HUES64 (cell line): ENCODE data around the gene XRCC5.
A peak's percentile ranks its signal among the peaks of the same experiment; 100 is the strongest.
"Not testable (repeated sequence)": the region's sequence is repeated elsewhere in the genome, so short reads cannot be mapped to it uniquely, and the experiment has no call there.

ENCODE experiments used
- H3K27ac ChIP-seq: 2 replicates; pipeline ENCODE4 v1.7.0; 2013; ENCODE audit warnings: low read depth, low read length, inconsistent platforms
- H3K27me3 ChIP-seq: 2 replicates; pipeline ENCODE4 v1.6.1; 2013; ENCODE audit warnings: mild to moderate bottlenecking, low read length; ENCODE audit not compliant: insufficient read depth
- H3K36me3 ChIP-seq: 2 replicates; pipeline ENCODE4 v1.6.1; 2013; ENCODE audit warnings: mild to moderate bottlenecking, low read length; ENCODE audit not compliant: insufficient read depth
- H3K4me1 ChIP-seq: 2 replicates; pipeline ENCODE4 v1.6.1; 2013; ENCODE audit warnings: mild to moderate bottlenecking, low read length, moderate library complexity; ENCODE audit not compliant: insufficient read depth
- H3K4me3 ChIP-seq: 2 replicates; pipeline ENCODE4 v1.5.1; 2013; ENCODE audit warnings: mild to moderate bottlenecking, low read length, moderate library complexity
- H3K9ac ChIP-seq: 2 replicates; pipeline ENCODE4 v1.6.1; 2013; ENCODE audit warnings: mild to moderate bottlenecking, low read depth, low read length
- H3K9me3 ChIP-seq: 2 replicates; pipeline ENCODE4 v1.6.1; 2013; ENCODE audit warnings: low read depth, low read length; ENCODE audit not compliant: insufficient read depth
- WGBS: fragments of 150-250, 120-280 bp; methylation state at CpG from one replicate; pipeline ENCODE4 v1.1.7; 2013; ENCODE audit warnings: missing lambda C conversion rate; 5-methylcytosine and 5-hydroxymethylcytosine counted together

The XRCC5 gene

GRCh38 chr2:216075510-216076485, 33.4 kb upstream of the XRCC5 start:
- peaks cover 6% of the 10 kb centered on the region for H3K4me1 ChIP-seq

GRCh38 chr2:216078776-216079175, 30.4 kb upstream of the XRCC5 start:
- no peak overlapping the region for H3K9ac ChIP-seq
- H3K4me3 ChIP-seq = no peak overlapping the region
- no peak overlapping the region for H3K27ac ChIP-seq
- no peaks in the 10 kb centered on the region for H3K27me3 ChIP-seq
- H3K4me1 ChIP-seq = peaks cover 26% of the 10 kb centered on the region
- H3K9me3 ChIP-seq = no peaks in the 10 kb centered on the region
- peaks cover 8% of the 10 kb centered on the region for H3K36me3 ChIP-seq
- 88% methylated on average over 1 of the region's 1 CpG for WGBS

More at GRCh38 chr2:216075510-216076485, 33.4 kb upstream of the XRCC5 start:
- Histone ChIP-seq H3K9me3 (no peaks in the 10 kb centered on the region), H3K27me3 (no peaks in the 10 kb centered on the region), H3K27ac (no peak overlapping the region), H3K36me3 (peaks cover 23% of the 10 kb centered on the region), H3K4me3 (no peak overlapping the region), H3K9ac (no peak overlapping the region)
- 96% methylated on average over 5 of the region's 6 CpGs for WGBS

GRCh38 chr2:216080048-216080447, 29.1 kb upstream of the XRCC5 start:
- H3K9me3 ChIP-seq, H3K36me3 ChIP-seq, H3K27me3 ChIP-seq, H3K4me3 ChIP-seq, H3K9ac ChIP-seq, H3K27ac ChIP-seq: not testable (repeated sequence)
- 96% methylated on average over 9 of the region's 10 CpGs for WGBS
- H3K4me1 ChIP-seq = peaks cover 36% of the 10 kb centered on the region

GRCh38 chr2:216081012-216081411, 28.1 kb upstream of the XRCC5 start:
- H3K4me3 ChIP-seq = peak overlapping the region; percentile 87
- no peaks in the 10 kb centered on the region for H3K9me3 ChIP-seq
- H3K27me3 ChIP-seq = no peaks in the 10 kb centered on the region
- peaks cover 36% of the 10 kb centered on the region for H3K4me1 ChIP-seq
- H3K27ac ChIP-seq = peak overlapping the region; percentile 69
- H3K9ac ChIP-seq = peak overlapping the region; percentile 84
- H3K36me3 ChIP-seq = no peaks in the 10 kb centered on the region; the same call in 1 of the 2 replicates
- no CpG with 5 or more reads among the region's 1 CpG for WGBS

GRCh38 chr2:216081487-216082116, 27.5 kb upstream of the XRCC5 start, which contains the start of the genes PECR and TMEM169:
Gene PECR (minus strand): TSS chr2:216081809. CDS start chr2:216081741, 68 bp downstream.
Gene TMEM169 (plus strand): TSS chr2:216081919. CDS start chr2:216095964, 14,045 bp downstream.
- H3K4me1 ChIP-seq = peaks cover 36% of the 10 kb centered on the region
- no peaks in the 10 kb centered on the region for H3K9me3 ChIP-seq
- no peaks in the 10 kb centered on the region for H3K27me3 ChIP-seq
- peak within 1 kb of the TSS; percentile 69 for H3K27ac ChIP-seq
- peak within 1 kb of the TSS; percentile 87 for H3K4me3 ChIP-seq
- H3K9ac ChIP-seq = peak within 1 kb of the TSS; percentile 84
- WGBS = under 1% methylated on average over 44 of the region's 44 CpGs
- no peaks in the 10 kb centered on the region for H3K36me3 ChIP-seq

GRCh38 chr2:216082117-216082711, 26.9 kb upstream of the XRCC5 start:
- H3K36me3 ChIP-seq = no peaks in the 10 kb centered on the region

GRCh38 chr2:216082805-216083204, 26.3 kb upstream of the XRCC5 start:
- Histone ChIP-seq H3K27ac (no peak overlapping the region), H3K9ac (no peak overlapping the region; the same call in 1 of the 2 replicates), H3K4me3 (peak overlapping the region; percentile 87), H3K36me3 (no peaks in the 10 kb centered on the region), H3K4me1 (peaks cover 36% of the 10 kb centered on the region), H3K9me3 (no peaks in the 10 kb centered on the region), H3K27me3 (no peaks in the 10 kb centered on the region)
- 77% methylated on average over 3 of the region's 3 CpGs for WGBS

More at GRCh38 chr2:216082117-216082711, 26.9 kb upstream of the XRCC5 start:
- Histone ChIP-seq H3K9me3 (no peaks in the 10 kb centered on the region), H3K27me3 (no peaks in the 10 kb centered on the region), H3K4me1 (peaks cover 36% of the 10 kb centered on the region), H3K9ac (peak overlapping the region; percentile 75), H3K27ac (no peak overlapping the region), H3K4me3 (peak overlapping the region; percentile 87)
- 8% methylated on average over 20 of the region's 22 CpGs for WGBS

GRCh38 chr2:216083464-216084281, 25.5 kb upstream of the XRCC5 start:
- H3K9me3 ChIP-seq = no peaks in the 10 kb centered on the region
- peak overlapping the region; percentile 82 for H3K27ac ChIP-seq
- WGBS = 55% methylated on average over 11 of the region's 11 CpGs
- peaks cover 36% of the 10 kb centered on the region for H3K4me1 ChIP-seq
- no peaks in the 10 kb centered on the region for H3K36me3 ChIP-seq
- H3K27me3 ChIP-seq = no peaks in the 10 kb centered on the region
- H3K4me3 ChIP-seq = peak overlapping the region; percentile 31; the same call in 1 of the 2 replicates
- H3K9ac ChIP-seq = peak overlapping the region; percentile 69

- no peak overlapping the region for H3K4me3 ChIP-seq
- peak overlapping the region; percentile 60; the same call in 1 of the 2 replicates for H3K27ac ChIP-seq
- H3K9me3 ChIP-seq = no peaks in the 10 kb centered on the region
- peak overlapping the region; percentile 29; the same call in 1 of the 2 replicates for H3K9ac ChIP-seq
- H3K4me1 ChIP-seq = peaks cover 36% of the 10 kb centered on the region
- no peaks in the 10 kb centered on the region for H3K27me3 ChIP-seq
- 82% methylated on average over 3 of the region's 3 CpGs for WGBS
- no peaks in the 10 kb centered on the region for H3K36me3 ChIP-seq
Measured at GRCh38 chr2:216084547-216084946, 24.6 kb upstream of the XRCC5 start.

GRCh38 chr2:216086207-216086893, 22.8 kb upstream of the XRCC5 start:
- H3K4me1 ChIP-seq = peaks cover 26% of the 10 kb centered on the region
- 97% methylated on average over 2 of the region's 2 CpGs for WGBS
- no peak overlapping the region for H3K27ac ChIP-seq
- H3K36me3 ChIP-seq = no peaks in the 10 kb centered on the region
- H3K9ac ChIP-seq = no peak overlapping the region
- H3K4me3 ChIP-seq = no peak overlapping the region
- no peaks in the 10 kb centered on the region for H3K9me3 ChIP-seq
- H3K27me3 ChIP-seq = no peaks in the 10 kb centered on the region
